ELF-1 (cell line): ENCODE data around the gene UBE2V1.

Experiments
- DNase-seq: peaks from one replicate; pipeline ENCODE4 v3.0.0-alpha.2; 2016; ENCODE audit warnings: low read depth, low spot score

Gene UBE2V1

GRCh38 chr20:50044353-50044960, 68.5 kb downstream of the UBE2V1 start:
- DNase-seq: no peak

GRCh38 chr20:50043573-50044352, 69.2 kb downstream of the UBE2V1 start:
- DNase-seq: no peak

DNA sequence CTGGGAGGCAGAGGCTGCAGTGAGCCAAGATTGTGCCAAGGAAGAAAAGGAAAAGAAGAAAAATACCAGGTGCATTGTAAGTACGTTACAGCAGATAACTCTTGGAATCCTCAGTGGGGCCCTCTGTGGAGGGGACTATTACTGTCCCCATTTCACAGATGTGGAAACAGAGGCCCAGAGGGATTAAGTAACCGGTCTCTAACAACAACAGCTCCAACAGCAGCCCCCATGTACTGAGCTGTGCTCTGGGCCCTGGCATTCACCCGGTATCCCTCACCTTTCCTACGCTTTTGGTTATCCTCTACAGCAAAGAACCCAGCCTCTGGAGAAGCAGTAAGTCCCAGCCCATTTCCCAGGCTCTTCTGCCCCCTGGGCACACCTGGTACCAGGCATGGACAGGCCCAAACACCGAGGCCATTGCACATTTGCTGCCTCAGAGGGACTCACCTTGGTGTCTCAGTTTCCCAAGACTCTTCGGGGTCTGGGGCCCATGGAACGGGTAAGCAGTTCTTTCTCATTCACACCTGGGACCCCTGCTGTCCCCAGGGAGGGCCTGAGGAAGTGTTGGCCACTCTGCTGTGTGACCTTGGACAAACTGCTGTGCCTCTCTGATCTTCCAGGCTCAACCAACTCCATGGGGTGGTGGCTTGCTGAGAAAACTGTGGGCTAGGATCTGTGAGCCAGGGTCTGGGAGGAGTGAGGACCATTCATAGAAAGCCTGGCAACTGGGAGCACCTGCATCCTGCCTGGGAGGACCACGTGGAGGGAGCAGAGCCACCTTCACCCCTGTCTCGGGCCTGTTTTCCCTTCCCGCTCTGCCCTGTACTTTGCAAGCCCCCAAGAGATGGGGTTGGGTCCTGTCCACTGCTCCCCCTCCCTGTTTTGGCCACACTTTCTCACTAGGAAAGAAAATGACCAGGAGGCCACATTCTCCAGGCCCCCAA, 70.3 kb downstream of the UBE2V1 start:
- DNase-seq: no peak

- DNase-seq: no peak
Measured at GRCh38 chr20:50041246-50041873, 71.6 kb downstream of the UBE2V1 start.

- no peak for DNase-seq
Measured at GRCh38 chr20:50040432-50041245, 72.3 kb downstream of the UBE2V1 start.

GRCh38 chr20:50039706-50040431, 73.1 kb downstream of the UBE2V1 start:
- DNase-seq: peak; percentile 93

GRCh38 chr20:50038574-50038991, 74.4 kb downstream of the UBE2V1 start:
- DNase-seq: peak; percentile 88

- no peak for DNase-seq
Measured at GRCh38 chr20:50038169-50038568, 74.8 kb downstream of the UBE2V1 start.

DNA sequence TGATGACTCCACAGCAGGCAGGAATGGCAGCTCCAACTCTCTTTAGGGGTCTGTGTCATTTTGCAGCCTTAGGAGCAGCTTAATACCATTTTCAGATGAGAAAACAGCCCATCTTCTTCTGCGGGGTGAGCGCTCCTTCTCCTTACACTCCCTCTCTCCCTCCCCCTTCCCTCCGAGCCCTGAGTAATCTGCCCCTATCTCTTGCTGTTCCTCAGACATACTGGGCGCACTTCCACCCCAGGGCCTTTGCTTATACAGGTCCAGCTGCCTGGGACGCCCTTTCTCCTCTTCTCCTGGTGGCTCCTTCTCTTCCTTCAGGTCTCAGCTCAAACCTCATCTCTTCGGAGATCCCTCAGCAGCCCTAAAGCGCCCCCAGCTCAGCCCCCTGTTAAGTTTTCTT, 75.4 kb downstream of the UBE2V1 start:
- no peak for DNase-seq

DNA sequence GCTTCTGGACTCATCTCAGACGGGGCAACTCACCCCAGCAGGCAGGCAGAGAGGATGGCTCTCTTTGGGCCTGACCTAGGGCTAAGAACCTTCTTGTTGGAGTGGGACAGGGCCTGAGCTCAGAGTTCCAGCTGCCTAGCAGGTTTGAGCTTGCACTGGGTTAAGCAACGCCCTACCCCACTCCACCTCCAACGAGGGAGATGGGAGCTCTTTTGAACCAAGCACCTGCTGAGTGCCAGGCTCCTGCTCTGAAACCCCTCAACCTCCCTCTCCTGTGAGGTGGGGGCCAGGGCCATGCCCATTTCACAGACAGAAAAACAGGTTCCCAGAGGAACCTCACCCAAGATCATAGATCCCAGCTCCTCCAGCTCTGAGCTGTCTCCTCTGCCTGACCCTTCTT, 75.8 kb downstream of the UBE2V1 start:
- no peak for DNase-seq

DNA sequence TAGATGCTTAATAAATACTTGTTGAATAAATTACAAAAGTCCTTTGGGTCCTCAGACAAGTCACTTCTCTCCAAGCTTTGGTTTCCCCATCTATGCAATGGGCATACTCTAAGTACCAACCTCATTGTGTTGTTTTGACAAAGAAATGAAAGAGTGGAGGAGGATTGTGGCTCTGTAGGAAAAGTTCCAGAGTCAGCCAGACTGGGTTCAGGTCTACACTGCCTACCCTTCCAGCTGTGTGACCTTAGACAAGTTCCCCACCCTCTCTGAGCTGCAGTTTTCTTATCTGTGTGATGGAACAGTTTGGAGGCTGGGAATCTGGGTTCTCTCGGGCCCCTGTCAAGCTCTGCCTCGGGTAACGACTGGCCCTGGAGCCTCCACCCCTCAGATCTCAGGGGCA, 76.2 kb downstream of the UBE2V1 start:
- DNase-seq: no peak

DNA sequence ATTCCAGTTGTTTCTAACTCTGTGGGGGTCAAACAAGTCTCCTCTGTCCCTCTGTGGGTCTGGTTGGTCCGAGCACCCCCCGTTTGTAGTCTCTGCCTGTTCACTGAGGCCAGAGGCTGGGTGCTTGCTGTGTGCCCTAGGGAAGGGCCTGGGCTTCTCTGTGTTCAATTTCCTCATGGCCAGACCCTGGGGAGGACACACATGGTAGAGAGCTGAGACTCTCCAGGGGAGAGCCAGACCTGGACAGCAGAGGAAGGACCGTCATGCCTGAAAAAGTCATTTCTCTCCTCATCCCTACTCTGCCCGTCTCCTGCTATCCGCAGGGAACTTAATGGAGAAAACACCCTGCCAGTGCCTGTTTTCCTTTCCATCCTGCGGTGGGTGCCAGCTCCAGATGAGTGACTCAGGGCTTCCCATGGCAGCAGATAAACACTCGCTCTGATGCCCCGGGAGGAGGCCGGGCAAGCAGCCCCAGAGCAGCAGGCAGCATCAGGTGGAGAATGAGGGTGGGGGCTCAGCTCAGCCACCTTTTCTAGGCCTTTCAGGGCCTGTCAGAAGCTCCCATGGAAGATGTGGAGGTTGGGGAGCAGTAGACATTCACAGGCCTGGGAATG, 78.3 kb downstream of the UBE2V1 start:
- DNase-seq: no peak

GRCh38 chr20:50032955-50033666, 79.8 kb downstream of the UBE2V1 start:
- DNase-seq: no peak
